GM18861 (cell line): ENCODE results near the gene FAM76A.

Experiments
- ATAC-seq: cut with Tn5 transposase; IDR thresholded peaks from one replicate; pipeline ENCODE4 v1.9.1; 2021; ENCODE audit not compliant: unreplicated experiment

Gene FAM76A

DNA sequence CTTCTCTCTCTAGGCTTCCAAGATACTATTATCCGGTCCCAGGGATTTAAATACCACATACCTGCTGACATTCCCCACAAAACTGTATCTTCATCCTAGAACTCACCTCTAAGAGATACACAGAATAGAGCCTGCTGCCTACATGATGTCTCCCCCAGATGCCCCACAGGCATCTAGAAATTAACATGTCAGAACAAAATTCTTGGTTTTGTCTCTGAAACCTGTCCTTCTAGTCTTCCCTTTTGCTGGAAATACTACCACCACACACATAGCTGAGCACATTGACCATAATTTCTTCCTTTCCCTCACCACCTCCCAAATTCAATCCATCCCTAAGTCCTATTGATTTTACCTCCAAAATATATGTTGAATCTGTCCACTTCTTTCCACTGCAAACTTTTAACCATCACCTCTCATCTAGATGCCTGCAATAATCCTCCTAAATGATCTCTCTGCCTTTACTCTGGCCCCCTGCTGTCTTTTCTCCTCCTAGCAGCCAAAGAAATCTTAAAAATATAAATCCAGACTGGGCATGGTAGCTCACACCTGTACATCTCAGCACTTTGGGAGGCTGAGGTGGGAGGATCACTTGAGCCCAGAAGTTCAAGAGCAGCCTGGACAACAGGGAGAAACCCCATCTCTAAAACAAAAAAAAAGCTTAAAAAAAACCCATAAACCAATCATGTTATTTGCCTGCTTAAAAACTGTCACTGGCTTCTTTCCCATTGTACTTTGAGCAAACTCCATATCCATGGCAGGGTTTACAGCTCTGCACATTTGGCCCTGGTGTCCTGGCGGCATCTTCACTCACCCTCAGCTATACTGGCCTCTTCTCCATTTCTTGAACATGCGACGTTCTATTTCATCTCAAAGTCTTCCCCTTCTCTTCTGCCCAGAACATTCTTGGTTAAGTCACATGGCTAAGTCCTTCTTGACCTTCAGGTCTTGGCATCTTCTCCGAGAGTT is 6.2 kb upstream of the FAM76A start:
- no peak for ATAC-seq

DNA sequence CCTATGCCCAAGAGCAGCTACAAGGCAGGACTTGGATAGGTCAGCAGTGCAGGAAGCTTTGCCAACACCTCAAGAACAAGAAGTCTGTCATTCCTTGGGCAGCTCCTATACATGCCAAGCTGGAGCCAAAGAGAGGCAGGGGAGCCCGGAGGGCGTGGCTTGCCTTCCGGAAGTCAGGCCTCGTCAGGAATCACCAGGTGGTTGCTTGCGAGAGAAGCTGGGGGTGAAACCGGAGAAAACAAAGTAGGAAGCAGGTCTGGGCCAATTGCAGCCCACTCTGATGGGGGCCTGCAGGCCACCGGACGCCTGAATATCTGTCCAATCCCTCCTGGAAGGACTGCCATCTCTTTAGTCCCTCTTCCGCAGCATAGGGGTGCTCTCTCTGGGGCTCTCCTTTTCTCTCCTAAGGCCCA is 794 bp upstream of the FAM76A start:
- ATAC-seq: no peak

- ATAC-seq: no peak
These were observed 648 bp downstream of the FAM76A start for GRCh38 chr1:27726173-27727044.

GRCh38 chr1:27727126-27727525 is 1.4 kb downstream of the FAM76A start:
- no peak for ATAC-seq

DNA sequence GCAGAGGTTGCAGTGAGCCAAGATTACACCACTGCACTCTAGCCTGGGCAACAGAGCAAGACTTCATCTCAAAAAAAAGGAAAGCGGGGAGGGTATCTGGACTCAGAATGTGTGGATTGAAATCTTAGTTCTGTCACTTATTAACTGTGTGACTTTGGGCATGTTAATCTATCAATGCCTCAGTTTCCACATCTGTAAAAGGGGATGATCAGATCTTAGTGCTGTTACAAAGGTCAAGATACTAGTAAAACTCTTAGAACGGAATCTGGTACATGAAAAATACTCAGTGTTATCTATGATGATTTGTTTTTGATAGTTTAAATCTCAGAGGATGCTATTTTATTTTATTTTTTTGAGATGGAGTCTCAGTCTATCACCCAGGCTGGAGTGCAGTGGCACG is 10.5 kb downstream of the FAM76A start:
- no peak for ATAC-seq

GRCh38 chr1:27741121-27741520 is 15.4 kb downstream of the FAM76A start:
- no peak for ATAC-seq

DNA sequence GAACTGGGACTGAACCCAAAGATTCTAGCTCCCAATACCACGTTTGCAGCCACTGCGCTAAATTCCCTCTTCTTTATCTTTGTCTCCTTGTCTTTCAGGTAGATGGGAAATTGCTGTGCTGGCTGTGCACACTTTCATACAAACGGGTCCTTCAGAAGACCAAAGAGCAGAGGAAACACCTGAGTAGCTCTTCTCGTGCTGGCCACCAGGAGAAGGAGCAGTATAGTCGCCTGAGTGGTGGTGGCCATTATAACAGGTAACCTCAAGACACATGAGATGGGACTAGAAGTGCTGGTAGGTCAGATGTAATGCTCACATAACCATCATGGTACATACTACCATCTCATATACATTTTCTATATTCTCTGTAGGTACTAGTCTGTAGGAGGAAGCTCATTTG is 18.8 kb downstream of the FAM76A start:
- no peak for ATAC-seq

DNA sequence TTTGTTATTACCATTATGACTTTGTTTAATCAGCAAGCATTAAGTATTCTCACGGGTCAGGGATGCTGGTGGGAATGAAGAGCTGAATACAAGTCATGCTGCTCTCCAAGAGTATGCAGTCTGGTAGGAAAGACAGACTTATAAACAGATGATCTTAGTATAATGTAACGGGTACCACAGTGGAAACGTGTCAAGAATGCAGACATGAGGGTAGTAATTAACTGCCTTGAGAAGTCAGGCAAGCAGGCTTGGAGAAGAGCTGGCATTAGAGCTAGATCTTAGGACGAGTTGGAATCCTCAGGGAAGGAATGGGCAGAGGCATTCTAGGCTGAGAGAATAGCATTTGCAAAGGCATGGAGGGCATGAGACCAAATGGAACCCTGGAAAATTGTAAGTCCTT is 19.7 kb downstream of the FAM76A start:
- no peak for ATAC-seq

DNA sequence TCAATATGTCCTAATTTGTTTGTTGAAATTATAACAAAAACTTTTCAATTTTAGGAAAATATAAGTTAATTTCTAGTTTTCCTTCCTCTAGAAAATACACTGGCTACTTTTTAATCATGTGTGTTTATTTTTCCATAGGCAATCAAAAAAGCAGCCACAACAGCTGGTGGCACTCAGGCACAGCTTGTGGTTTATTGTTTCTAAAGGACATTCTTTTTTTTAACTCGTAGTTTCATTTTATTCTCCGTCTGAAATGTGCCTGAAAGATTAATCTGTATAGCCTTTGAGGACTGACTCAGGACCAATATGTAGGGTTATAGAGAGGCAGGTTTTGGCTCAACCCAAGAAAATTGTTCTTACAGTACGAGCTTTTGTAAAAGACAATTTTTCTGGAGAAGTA is 26.6 kb downstream of the FAM76A start:
- ATAC-seq: no peak

- ATAC-seq: no peak
These were observed 29.5 kb downstream of the FAM76A start for GRCh38 chr1:27755286-27755685.

DNA sequence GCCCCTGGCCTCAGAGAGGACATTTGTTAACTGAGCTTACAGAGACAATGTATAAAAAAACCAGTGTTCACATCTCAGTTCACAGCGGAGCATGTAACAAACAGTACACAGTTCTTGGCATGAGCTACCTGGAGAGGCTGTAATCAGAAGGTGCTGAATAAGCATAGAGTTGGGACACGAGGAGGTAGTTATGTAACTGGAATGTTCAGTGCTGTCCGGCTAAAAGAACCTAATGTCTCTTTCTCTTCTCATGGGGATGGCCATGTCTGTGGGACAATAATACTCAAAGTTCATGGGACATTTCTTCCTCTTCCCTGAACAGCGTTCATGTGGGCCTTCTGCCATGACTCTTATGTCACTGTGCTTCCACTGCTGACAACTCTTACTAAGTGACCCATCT is 30.1 kb downstream of the FAM76A start:
- no peak for ATAC-seq

GRCh38 chr1:27759236-27759635 is 33.5 kb downstream of the FAM76A start:
- ATAC-seq: no peak

GRCh38 chr1:27760426-27760825 is 34.7 kb downstream of the FAM76A start:
- ATAC-seq: no peak

- no peak for ATAC-seq
These were observed 36.3 kb downstream of the FAM76A start for GRCh38 chr1:27762033-27762432.

DNA sequence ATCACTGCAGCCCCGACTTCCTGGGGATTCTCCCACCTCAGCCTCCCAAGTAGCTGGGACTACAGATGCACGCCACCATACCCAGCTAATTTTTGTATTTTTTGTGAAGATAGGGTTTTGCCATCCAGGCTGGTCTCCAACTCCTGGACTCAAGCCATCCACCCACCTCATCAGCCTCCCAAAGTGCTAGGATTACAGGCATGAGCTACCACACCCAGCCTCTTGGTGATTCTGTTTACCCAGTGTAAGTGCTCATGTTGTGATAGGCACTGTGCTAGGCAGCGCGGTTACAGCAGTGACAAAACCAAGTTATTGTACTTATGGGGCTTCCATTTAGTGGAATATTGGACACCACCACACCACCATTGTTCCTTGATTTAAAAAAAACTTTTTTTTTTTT is 37.6 kb downstream of the FAM76A start:
- ATAC-seq: no peak

- ATAC-seq: no peak
These were observed 44.6 kb downstream of the FAM76A start for GRCh38 chr1:27770293-27770830.

DNA sequence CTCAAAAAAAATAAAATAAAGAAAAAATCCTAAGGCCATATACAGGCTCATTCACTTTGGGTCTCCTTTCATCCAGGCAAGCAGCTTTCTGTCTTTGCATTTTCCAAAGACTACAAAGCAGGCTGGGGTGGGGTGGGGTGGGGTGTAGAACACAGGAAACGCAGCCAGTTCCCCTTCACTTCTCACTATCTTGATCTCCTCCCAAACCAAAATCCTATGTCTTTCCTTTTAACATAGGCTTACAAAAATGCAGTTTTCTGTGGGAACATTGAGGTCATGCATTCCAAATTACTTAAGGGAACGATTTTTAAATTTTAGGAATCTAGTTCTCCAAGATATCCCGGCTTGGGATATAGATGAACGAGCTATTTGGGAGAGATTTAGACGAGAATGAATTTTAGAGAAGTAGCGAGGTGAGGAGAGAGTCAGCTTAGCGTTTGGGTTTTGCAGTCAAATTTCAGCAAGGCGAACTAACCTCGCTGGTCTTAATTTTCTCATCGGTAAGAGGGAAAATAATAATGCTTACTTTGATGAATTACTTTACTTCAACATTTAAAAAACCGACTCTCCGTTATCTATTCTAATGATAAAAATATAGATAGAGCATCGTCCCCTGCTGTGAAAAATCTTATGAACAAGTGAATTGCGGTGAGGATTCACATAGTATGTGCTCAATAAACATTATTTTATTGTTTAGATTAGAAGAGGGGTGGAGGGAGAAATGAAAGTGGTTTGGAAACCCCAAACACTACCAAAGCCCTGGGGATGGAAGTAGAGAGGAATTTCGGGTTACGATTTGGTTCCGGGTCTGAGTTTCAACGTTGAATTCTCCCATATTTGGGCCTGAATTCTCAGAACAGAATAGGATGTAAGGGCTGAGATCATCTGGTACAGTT is 46.5 kb downstream of the FAM76A start:
- ATAC-seq: no peak

DNA sequence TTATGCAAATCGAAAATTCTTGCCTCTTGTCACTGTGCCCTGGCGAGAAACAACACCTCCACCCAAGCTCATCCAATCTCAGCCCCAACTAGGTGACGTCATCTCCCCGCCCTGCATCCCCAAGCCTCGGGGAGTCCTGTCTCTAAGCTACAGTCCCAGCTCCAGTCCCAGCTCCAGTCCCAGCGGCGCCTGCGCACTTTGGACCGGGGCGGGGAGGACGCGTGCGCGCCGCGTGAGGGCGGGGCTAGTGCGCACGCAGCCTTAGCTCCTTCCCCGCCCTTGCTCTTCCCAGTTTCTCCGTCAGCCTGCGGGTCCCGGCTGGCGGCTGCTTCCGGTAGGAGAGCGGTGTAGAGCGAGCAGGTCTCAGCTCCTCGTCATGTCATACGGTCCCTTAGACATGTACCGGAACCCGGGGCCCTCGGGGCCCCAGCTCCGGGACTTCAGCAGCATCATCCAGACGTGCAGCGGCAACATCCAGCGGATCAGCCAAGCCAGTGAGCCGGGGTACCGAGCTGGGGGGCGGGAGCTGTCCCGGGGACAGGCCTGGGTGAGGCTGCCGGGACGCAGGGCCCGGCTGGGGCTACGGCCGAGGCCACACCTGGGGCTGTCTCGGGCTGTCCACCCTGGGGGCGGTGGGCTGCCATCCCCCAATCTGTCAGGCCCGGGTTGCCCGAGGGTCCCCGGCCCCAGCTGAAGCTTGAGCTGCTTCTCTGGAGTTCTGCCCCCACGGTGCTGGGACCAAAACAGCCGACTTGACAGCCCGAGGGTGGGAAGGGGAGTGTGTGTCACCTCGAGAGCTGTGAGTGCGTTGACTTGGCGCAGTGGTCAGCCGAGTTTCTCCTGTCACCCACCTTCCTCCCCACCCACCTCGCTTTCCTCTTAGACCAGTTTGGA is 47.4 kb downstream of the FAM76A start, which contains the start of gene STX12:
STX12 (plus strand) TSS at position 288 of the 894 bp plus-strand sequence; CDS start at position 377, 89 bp downstream.
- ATAC-seq: peak; percentile 88

- ATAC-seq: no peak
These were observed 48.2 kb downstream of the FAM76A start for GRCh38 chr1:27773826-27774445.
